Cardiac fibroblast (primary cell): ENCODE results near the gene PAEP.

ENCODE experiments used
- DNase-seq, 2 donors: peaks; one replicate each; pipeline versions ENCODE4 v3.0.0 to v3.0.0-alpha.2; 2010; ENCODE audit warnings: low read depth in 2 of 2
- H3K4me3 ChIP-seq, 2 donors: replicated peaks in 1 of 2; 1 replicate in 1 of 2; 2 replicates in 1 of 2; pipeline ENCODE4 v1.5.1; 2011; ENCODE audit warnings: low read depth in 2 of 2, low read length in 2 of 2, mild to moderate bottlenecking in 2 of 2, moderate library complexity in 1 of 2
- TF ChIP-seq, protein P1 (sequence below): IDR thresholded peaks from one replicate; pipeline ENCODE4 v1.5.1; 2011; ENCODE audit warnings: low read depth, mild to moderate bottlenecking, low read length, inconsistent platforms

PAEP gene

DNA sequence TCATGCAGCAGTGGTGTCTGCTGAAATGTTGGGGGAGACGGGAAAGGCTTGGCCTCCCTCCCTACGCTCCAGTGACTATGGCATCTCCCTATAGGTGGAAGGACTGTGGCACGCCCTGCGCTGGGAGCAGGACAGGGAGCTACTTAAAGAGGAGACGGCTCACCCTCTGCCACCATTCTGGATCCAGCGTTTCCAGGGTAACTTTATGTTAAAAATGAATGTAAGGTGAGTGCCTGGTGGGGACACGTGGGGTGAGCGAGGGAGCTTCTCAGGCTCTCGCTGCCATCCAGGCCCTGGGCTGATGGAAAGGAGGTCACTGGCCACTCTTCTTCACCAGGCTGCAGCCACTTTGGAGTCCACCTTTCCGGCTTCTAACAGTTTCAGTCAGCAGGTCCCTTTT, 15.7 kb downstream of the PAEP start:
- TF ChIP-seq, protein P1, sequence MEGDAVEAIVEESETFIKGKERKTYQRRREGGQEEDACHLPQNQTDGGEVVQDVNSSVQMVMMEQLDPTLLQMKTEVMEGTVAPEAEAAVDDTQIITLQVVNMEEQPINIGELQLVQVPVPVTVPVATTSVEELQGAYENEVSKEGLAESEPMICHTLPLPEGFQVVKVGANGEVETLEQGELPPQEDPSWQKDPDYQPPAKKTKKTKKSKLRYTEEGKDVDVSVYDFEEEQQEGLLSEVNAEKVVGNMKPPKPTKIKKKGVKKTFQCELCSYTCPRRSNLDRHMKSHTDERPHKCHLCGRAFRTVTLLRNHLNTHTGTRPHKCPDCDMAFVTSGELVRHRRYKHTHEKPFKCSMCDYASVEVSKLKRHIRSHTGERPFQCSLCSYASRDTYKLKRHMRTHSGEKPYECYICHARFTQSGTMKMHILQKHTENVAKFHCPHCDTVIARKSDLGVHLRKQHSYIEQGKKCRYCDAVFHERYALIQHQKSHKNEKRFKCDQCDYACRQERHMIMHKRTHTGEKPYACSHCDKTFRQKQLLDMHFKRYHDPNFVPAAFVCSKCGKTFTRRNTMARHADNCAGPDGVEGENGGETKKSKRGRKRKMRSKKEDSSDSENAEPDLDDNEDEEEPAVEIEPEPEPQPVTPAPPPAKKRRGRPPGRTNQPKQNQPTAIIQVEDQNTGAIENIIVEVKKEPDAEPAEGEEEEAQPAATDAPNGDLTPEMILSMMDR, result no peak
- H3K4me3 ChIP-seq, result no peak overlapping the region

DNA sequence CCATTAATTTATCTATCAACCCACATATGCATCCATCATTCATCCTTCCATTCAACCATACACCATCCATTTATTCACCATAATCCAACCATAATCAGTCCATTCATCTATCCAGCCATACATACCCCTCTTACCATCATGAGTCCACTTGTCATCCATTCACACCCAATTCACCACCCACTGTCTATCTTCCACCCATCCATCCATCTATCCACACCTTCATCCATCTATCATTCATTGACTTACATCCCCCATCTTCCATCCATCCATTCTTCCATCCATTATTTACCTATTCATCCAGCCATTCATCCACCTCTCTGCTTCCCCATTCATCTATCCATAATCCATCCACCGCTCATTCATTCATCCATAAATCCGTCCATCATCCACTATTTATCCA, 17.8 kb downstream of the PAEP start:
- TF ChIP-seq, protein P1, result no peak
- no peak overlapping the region for H3K4me3 ChIP-seq
- no peak for DNase-seq

More for the DNA sequence above, 15.7 kb downstream of the PAEP start:
- no peak for DNase-seq

DNA sequence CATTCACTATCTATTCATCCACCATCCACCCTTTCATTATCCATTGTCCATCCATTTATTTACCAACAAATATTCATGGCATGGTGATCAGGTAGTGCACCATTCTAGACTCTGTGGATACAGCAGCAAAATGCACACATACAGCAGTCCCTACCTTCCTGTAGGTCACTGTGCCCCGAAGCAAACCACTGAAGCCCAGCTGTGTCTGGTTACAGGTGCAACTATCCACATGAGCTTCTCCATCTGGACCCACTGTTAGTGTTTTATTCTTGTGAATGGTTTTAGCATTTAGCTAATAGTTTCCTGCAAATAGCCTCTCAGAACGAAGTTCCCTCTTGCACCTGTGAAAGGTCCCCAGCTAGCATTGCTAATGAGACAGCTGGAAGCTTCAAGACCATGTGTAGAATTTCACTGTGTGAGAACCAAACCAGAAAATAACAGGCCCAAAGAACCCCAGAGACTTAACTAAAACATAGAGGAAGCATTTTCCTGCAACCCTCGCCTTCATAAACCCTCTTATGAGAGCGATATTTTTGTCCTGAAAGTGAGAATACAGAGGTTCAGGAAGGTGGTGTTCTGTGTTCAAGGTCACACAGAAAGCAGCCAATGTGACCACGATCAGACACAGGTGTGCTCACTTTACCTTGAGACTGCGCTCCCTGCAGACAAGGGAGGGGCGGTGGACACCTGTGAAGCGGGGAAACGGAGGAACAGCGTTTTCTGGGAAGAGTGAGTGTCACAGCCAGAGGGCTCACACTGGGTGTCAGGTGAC, 18.5 kb downstream of the PAEP start:
- DNase-seq, result no peak
- TF ChIP-seq, protein P1, result no peak
- H3K4me3 ChIP-seq, result no peak overlapping the region

DNA sequence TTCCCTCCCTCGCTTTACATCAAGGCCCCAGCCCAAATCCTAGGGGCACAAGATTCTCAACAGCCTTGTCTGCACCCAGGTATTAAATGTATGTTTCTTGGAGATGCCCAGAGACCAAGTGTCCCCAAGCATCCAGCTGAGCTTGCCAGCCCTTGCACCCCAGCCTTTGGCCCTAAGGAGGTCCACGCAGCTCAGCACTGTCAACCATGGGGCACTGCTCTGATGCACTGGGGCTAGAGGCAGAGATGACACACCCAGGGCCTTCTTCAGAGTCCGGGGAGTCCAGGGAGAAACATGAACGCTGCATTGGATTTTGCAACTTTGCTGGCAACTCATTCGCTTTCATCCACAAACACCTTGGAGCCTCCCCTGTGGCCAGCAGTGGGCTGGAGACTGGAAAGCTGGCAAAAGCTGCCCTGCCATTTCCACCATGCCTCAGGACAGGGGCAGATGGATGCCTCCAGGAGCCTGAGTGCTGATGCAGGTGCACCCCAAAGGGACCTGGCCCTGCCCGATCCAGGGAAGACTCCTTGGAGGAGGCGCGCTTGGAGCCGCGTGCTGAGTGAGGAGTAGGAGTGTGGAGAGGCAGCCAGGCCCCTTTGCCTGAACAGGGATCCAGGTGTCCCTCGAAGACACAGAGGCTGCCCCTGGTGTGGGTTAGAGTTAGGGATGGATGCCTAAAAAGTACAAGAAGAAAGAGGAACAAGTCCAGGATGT, 19.3 kb downstream of the PAEP start:
- TF ChIP-seq, protein P1, result no peak
- no peak for DNase-seq
- no peak overlapping the region for H3K4me3 ChIP-seq

DNA sequence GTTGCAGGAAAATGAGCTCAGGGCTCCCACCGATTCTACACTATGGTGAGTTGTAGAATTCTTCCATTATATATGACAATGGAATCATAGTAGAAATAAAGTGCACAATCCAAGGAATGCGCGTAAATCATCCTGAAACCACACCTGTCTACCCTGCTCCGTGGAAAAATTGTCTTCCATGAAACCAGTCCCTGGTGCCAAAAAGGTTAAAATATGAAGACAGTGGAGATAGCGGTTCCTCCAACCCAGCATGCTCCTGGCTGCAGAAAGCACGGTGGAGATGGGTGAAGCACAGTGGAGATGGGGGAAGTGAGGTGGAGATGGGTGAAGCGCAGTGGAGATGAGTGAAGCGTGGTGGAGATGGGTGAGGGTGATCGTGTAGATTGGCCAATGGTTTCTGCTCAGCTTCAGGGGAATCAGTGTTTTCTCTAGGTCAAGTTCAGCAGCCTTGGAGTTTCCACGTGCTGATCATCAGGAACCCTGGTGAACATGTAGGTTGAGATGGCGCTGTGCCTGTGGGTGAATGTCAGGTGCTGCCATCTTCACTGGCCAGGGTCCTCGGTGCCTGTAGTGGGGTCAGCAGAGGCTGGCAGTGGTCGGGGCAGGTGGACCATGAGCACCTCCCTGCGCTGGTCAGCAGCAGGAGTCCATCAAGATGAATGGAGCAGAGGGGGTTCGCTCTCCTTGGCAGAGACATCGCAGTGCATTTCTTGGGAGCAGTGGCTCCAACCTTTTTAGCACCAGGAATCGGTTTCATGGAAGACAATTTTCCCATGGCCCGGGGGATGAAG, 20.3 kb downstream of the PAEP start:
- no peak overlapping the region for H3K4me3 ChIP-seq
- DNase-seq, result no peak
- TF ChIP-seq, protein P1, result no peak

DNA sequence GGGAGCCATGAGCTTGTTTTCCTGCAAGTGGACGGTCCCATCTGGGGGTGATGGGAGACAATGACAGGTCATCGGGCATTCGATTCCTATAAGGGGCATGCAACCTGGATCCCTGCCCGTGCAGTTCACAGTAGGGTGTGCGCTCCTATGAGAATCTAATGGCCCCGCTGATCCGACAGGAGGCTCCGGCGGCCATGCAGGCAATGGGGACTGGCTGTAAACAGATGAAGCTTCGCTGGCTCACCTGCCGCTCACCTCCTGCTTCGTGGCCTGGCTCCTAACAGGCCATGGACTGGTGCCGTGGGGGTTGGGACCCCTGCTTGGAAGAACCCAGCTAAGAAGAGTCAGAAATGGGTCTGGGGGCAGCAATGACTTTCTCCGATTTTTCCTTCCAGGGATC, 21.0 kb downstream of the PAEP start:
- no peak for DNase-seq
- TF ChIP-seq, protein P1, result no peak
- no peak overlapping the region for H3K4me3 ChIP-seq
